DOHH2 (cell line): ENCODE data around the gene FUT1.

Source experiments
- H3F3A ChIP-seq: fragments of 200-600 bp; sonication (generic), shearing (Covaris generic); 2 replicates; pipeline ENCODE4 v1.6.0; 2016; ENCODE audit warnings: antibody characterized with exemption, mild to moderate bottlenecking; ENCODE audit not compliant: control insufficient read depth, insufficient read depth
- H3K27ac ChIP-seq: fragments of 200-600 bp; sonication (generic); 2 replicates; pipeline ENCODE4 v1.5.1; 2014; ENCODE audit warnings: low read depth, mild to moderate bottlenecking, low read length, moderate library complexity
- H3K27me3 ChIP-seq: fragments of 200-600 bp; sonication (generic); 2 replicates; pipeline ENCODE4 v1.6.1; 2014; ENCODE audit warnings: mild to moderate bottlenecking, low read length, mixed read lengths; ENCODE audit not compliant: control insufficient read depth
- H3K36me3 ChIP-seq: fragments of 200-600 bp; sonication (generic); 2 replicates; pipeline ENCODE4 v1.6.1; 2014; ENCODE audit warnings: mild to moderate bottlenecking, low read length, moderate library complexity, mixed read lengths; ENCODE audit not compliant: control insufficient read depth
- H3K4me1 ChIP-seq: fragments of 200-600 bp; sonication (generic); 2 replicates; pipeline ENCODE4 v1.6.1; 2014; ENCODE audit warnings: mild to moderate bottlenecking, low read length, mixed read lengths; ENCODE audit not compliant: control insufficient read depth
- H3K4me2 ChIP-seq: fragments of 200-600 bp; sonication (generic); 2 replicates; pipeline ENCODE4 v1.6.0; 2014; ENCODE audit warnings: mild to moderate bottlenecking, low read length, moderate library complexity
- H3K4me3 ChIP-seq: fragments of 200-600 bp; sonication (generic); 2 replicates; pipeline ENCODE4 v1.5.1; 2014; ENCODE audit warnings: mild to moderate bottlenecking, low read length, mixed read lengths
- H3K79me2 ChIP-seq: fragments of 200-600 bp; sonication (generic); 2 replicates; pipeline ENCODE4 v1.6.1; 2014; ENCODE audit warnings: mild to moderate bottlenecking, low read length, mixed read lengths; ENCODE audit not compliant: control insufficient read depth
- H3K9me2 ChIP-seq: fragments of 200-600 bp; sonication (generic); replicated peaks from 2 replicates; pipeline ENCODE4 v1.6.1; 2014; ENCODE audit warnings: mild to moderate bottlenecking, low read length, mixed read lengths; ENCODE audit not compliant: control insufficient read depth
- H3K9me3 ChIP-seq: fragments of 200-600 bp; sonication (generic); 2 replicates; pipeline ENCODE4 v1.6.1; 2014; ENCODE audit warnings: antibody characterized with exemption, low read length, mixed read lengths; ENCODE audit not compliant: control insufficient read depth, insufficient read depth
- H4K20me1 ChIP-seq: fragments of 200-600 bp; sonication (generic); 2 replicates; pipeline ENCODE4 v1.6.0; 2014; ENCODE audit warnings: low read depth, mild to moderate bottlenecking, antibody characterized with exemption, low read length, moderate library complexity; ENCODE audit not compliant: control insufficient read depth, insufficient read depth
- EZH2phosphoT487 ChIP-seq: fragments of 200-600 bp; sonication (generic); IDR thresholded peaks from 2 replicates; pipeline ENCODE4 v1.6.1; 2017; ENCODE audit warnings: borderline replicate concordance, mild to moderate bottlenecking, antibody characterized with exemption, low read length, moderate library complexity, mixed read lengths
- TF ChIP-seq, protein P1 (sequence below): fragments of 200-600 bp; sonication (generic); IDR thresholded peaks from one replicate; pipeline ENCODE4 v1.5.1; 2014; ENCODE audit warnings: antibody characterized with exemption, mild to moderate bottlenecking, low read depth, low read length; ENCODE audit not compliant: poor library complexity, severe bottlenecking

Gene FUT1

DNA sequence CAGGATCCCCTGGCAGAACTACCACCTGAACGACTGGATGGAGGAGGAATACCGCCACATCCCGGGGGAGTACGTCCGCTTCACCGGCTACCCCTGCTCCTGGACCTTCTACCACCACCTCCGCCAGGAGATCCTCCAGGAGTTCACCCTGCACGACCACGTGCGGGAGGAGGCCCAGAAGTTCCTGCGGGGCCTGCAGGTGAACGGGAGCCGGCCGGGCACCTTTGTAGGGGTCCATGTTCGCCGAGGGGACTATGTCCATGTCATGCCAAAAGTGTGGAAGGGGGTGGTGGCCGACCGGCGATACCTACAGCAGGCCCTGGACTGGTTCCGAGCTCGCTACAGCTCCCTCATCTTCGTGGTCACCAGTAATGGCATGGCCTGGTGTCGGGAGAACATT lies 49.1 kb downstream of the FUT1 start:
- Histone ChIP-seq H3K9me2 (no peaks in the 10 kb centered on the region), H3K36me3 (no peaks in the 10 kb centered on the region), H3K27me3 (no peaks in the 10 kb centered on the region), H4K20me1 (no peaks in the 10 kb centered on the region), H3K4me2 (no peak overlapping the region), H3K9me3 (no peaks in the 10 kb centered on the region), H3K79me2 (no peaks in the 10 kb centered on the region), H3F3A (no peaks in the 10 kb centered on the region), H3K4me1 (no peaks in the 10 kb centered on the region), H3K27ac (no peak overlapping the region), H3K4me3 (no peak overlapping the region)
- TF ChIP-seq, protein P1, sequence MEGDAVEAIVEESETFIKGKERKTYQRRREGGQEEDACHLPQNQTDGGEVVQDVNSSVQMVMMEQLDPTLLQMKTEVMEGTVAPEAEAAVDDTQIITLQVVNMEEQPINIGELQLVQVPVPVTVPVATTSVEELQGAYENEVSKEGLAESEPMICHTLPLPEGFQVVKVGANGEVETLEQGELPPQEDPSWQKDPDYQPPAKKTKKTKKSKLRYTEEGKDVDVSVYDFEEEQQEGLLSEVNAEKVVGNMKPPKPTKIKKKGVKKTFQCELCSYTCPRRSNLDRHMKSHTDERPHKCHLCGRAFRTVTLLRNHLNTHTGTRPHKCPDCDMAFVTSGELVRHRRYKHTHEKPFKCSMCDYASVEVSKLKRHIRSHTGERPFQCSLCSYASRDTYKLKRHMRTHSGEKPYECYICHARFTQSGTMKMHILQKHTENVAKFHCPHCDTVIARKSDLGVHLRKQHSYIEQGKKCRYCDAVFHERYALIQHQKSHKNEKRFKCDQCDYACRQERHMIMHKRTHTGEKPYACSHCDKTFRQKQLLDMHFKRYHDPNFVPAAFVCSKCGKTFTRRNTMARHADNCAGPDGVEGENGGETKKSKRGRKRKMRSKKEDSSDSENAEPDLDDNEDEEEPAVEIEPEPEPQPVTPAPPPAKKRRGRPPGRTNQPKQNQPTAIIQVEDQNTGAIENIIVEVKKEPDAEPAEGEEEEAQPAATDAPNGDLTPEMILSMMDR: no peak
- TF ChIP-seq EZH2phosphoT487: no peak

DNA sequence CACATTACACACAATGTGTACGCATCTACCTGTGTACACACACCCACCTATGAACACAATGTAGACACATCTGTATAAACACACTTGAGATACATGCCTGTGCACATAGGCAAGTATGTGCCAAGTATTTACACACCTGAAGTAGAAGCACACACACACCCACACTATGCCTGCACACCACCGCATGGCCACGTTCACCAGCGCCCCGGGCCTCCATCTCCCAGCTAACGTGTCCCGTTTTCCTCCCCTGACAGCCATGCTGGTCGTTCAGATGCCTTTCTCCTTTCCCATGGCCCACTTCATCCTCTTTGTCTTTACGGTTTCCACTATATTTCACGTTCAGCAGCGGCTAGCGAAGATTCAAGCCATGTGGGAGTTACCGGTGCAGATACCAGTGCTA lies 49.7 kb downstream of the FUT1 start:
- no peaks in the 10 kb centered on the region for H3K4me1 ChIP-seq
- H3K27me3 ChIP-seq: no peaks in the 10 kb centered on the region
- no peak overlapping the region for H3K27ac ChIP-seq
- TF ChIP-seq, protein P1: no peak
- no peak for TF ChIP-seq EZH2phosphoT487
- no peak overlapping the region for H3K4me2 ChIP-seq
- no peaks in the 10 kb centered on the region for H4K20me1 ChIP-seq
- H3K79me2 ChIP-seq: no peaks in the 10 kb centered on the region
- H3K36me3 ChIP-seq: no peaks in the 10 kb centered on the region
- no peak overlapping the region for H3K4me3 ChIP-seq
- H3K9me2 ChIP-seq: no peaks in the 10 kb centered on the region
- H3K9me3 ChIP-seq: no peaks in the 10 kb centered on the region
- H3F3A ChIP-seq: no peaks in the 10 kb centered on the region

DNA sequence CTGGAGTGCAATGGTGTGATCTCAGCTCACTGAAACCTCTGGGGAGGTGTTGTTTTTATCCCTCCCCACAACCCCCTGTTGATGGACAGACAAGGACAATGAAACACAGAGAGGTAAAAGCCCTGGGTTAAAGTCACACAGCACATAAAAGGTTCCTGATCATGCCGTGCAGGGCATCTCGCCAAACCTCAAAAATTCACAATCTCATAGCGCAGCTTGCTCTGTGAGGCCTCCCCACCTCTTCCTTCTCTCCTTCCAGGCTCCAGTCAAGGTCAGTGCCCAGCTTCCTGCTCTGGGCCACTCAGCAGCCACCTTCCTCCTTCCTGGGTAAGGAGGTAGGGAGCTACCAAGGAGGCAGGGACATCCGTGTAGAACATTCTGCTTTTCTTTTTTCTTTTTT lies 54.4 kb downstream of the FUT1 start:
- H3K27me3 ChIP-seq: peaks cover 17% of the 10 kb centered on the region
- no peaks in the 10 kb centered on the region for H4K20me1 ChIP-seq
- no peak overlapping the region for H3K27ac ChIP-seq
- no peaks in the 10 kb centered on the region for H3K9me2 ChIP-seq
- no peaks in the 10 kb centered on the region for H3F3A ChIP-seq
- TF ChIP-seq, protein P1: no peak
- no peaks in the 10 kb centered on the region for H3K9me3 ChIP-seq
- H3K4me2 ChIP-seq: no peak overlapping the region
- peaks cover 5% of the 10 kb centered on the region for H3K4me1 ChIP-seq
- H3K4me3 ChIP-seq: no peak overlapping the region
- no peaks in the 10 kb centered on the region for H3K36me3 ChIP-seq
- H3K79me2 ChIP-seq: no peaks in the 10 kb centered on the region
